Stimulated activated CD8-positive, alpha-beta memory T cell treated with anti-CD3 and anti-CD28 coated beads, Interleukin-7, amount 100 ng/mL, for 24 hours (primary cell): Measurements from ENCODE around the gene CCDC197.

ENCODE experiments used
- DNase-seq: peaks from one replicate; pipeline ENCODE4 v3.0.0-alpha.2; 2020; ENCODE audit warnings: low read depth

CCDC197 gene

GRCh38 chr14:93997082-93997481 lies at the start of gene CCDC197:
CCDC197 (plus strand) TSS chr14:93997301; CDS start chr14:93998132, 831 bp downstream.
- DNase-seq = no peak

- DNase-seq = no peak
Observed at GRCh38 chr14:93949511-93950075, 47.5 kb upstream of the CCDC197 start.

- no peak for DNase-seq
Observed at GRCh38 chr14:93950948-93951634, 46.0 kb upstream of the CCDC197 start.

GRCh38 chr14:93951635-93952540 lies 45.2 kb upstream of the CCDC197 start:
- DNase-seq = no peak

GRCh38 chr14:93952829-93953228 lies 44.3 kb upstream of the CCDC197 start:
- DNase-seq = no peak

- no peak for DNase-seq
Observed at GRCh38 chr14:93953263-93953662, 43.8 kb upstream of the CCDC197 start.

GRCh38 chr14:93953739-93954515 lies 43.2 kb upstream of the CCDC197 start:
- DNase-seq = no peak

GRCh38 chr14:93954516-93954830 lies 42.6 kb upstream of the CCDC197 start:
- no peak for DNase-seq

GRCh38 chr14:93954900-93955849 lies 41.9 kb upstream of the CCDC197 start:
- DNase-seq = no peak

- DNase-seq = no peak
Observed at GRCh38 chr14:93955850-93956481, 41.1 kb upstream of the CCDC197 start.

GRCh38 chr14:93956514-93957332 lies 40.4 kb upstream of the CCDC197 start:
- DNase-seq = no peak

- DNase-seq = no peak
Observed at GRCh38 chr14:93957333-93957710, 39.8 kb upstream of the CCDC197 start.

- no peak for DNase-seq
Observed at GRCh38 chr14:93957751-93958566, 39.1 kb upstream of the CCDC197 start.

- no peak for DNase-seq
Observed at GRCh38 chr14:93958567-93959238, 38.4 kb upstream of the CCDC197 start.

GRCh38 chr14:93959239-93960107 lies 37.6 kb upstream of the CCDC197 start:
- peak; percentile 83 for DNase-seq

- no peak for DNase-seq
Observed at GRCh38 chr14:93960108-93960475, 37.0 kb upstream of the CCDC197 start.

- DNase-seq = no peak
Observed at GRCh38 chr14:93960774-93961438, 36.2 kb upstream of the CCDC197 start.
